SK-N-MC (cell line): ENCODE measurements around the gene IL31.

Experiments
- EZH2 ChIP-seq: fragments of 200-600 bp; sonication (generic); IDR thresholded peaks from one replicate; pipeline ENCODE4 v1.6.1; 2017; ENCODE audit warnings: antibody characterized with exemption
- FOXP2 ChIP-seq: optimal IDR thresholded peaks from 2 replicates; pipeline ENCODE3; 2011; ENCODE audit warnings: mild to moderate bottlenecking, moderate library complexity; ENCODE audit not compliant: insufficient read depth; ENCODE audit errors: extremely low read length, control extremely low read depth
- POLR2AphosphoS5 ChIP-seq: IDR thresholded peaks from 2 replicates; pipeline ENCODE4 v1.6.1; 2012; ENCODE audit warnings: mild to moderate bottlenecking, low read depth, low read length, borderline replicate concordance

DNA sequence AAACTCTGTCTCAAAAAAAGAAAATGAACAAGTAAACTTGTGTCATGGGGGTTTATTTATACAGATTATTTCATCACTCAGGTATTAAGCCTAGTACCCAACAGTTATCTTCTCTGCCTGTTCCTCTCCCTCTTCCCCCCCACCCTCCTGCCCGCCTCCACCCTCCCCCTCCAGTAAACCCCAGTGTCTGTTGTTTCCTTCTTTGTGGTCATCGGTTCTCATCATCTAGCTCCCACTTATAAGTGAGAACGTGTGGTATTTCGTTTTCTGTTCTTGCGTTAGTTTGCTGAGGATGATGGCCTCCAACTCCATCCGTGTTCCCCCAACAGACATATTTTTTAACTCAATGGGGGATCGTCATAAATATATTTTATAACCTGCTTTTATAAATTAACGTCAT is 12.3 kb downstream of the IL31 start:
- TF ChIP-seq POLR2AphosphoS5 (no peak), EZH2 (no peak), FOXP2 (no peak)
